NCI-H2196 (cell line): ENCODE measurements around the gene ACOXL.
"Not testable (repeated sequence)": the region's sequence is repeated elsewhere in the genome, so short reads cannot be mapped to it uniquely, and the experiment has no call there.

Experiments
- DNase-seq: peaks from one replicate; lab custom pipeline; 2025; ENCODE audit not compliant: unreplicated experiment; lab: John Stamatoyannopoulos, UW

The ACOXL gene

DNA sequence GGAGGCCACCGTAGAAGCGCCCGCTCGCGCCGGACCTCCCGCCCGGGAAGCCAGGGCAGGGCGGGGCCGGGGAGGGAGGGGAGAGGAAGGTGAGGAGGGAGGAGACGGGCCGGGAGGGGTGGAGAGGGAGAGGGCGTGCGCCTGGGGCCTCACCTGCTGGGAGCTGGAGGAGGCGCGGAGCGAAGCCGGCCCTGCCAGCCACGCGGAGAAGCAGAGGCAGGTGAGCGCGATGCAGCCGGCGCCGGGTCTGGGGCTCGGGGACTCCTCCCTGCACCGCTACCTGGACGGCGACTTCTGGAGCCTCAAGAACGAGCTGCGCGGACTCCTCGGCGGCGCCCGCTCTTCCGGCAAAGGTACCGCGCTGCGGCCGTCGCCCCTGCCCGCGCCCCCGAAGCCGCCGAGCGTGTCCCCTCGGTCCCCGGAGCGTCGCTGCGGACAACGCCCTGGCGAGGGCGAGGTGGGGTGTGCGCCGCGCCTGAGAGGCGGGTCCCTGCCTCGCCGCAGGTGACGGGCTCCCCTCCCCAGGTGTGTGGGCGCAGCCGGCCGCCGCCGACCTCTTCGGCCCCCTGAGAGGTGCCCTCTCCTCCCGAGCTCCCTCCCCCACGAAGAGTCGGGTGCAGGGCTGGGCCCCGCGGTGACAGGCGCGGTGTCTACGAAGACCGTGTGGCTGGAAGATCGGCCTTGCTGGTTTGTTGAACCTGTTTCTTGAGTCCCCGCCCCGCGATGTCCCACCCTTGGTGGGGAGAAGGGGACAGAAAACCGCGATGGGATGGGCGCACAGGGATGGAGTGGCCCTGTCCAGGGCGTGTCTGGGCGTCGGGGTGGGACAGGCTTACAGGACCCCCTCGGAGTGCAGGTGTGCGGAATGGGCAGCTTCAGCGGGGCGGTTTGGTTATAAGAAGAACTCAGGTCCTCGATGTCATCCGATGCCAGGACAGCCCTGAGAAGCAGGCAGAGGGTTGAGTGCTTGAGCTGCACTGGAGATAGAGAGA, at the start of gene ACOXL:
ACOXL (plus strand) TSS at position 152 of the 992 bp plus-strand sequence. CDS start 35,817 bp downstream, outside the sequence.
- DNase-seq, result peak; percentile 34

DNA sequence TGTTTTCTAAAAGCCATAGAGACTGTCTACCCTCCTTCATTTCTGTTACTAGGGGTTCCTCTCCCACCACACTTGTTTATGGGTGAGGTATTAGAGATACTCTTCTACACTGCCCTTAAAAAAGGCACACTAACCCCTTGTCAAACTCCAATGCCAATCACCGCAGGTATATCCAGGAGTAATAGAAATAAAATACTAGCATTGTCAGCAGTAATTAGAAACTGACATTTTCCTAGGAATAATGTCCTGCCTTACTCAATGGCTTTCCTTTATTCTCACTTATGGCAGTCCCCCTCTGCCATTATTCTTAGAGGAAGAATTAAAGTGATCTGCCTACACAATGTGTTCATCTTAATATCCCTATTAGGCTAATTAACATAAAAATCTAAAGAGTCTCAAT, 49.5 kb upstream of the ACOXL start:
- DNase-seq, result no peak

DNA sequence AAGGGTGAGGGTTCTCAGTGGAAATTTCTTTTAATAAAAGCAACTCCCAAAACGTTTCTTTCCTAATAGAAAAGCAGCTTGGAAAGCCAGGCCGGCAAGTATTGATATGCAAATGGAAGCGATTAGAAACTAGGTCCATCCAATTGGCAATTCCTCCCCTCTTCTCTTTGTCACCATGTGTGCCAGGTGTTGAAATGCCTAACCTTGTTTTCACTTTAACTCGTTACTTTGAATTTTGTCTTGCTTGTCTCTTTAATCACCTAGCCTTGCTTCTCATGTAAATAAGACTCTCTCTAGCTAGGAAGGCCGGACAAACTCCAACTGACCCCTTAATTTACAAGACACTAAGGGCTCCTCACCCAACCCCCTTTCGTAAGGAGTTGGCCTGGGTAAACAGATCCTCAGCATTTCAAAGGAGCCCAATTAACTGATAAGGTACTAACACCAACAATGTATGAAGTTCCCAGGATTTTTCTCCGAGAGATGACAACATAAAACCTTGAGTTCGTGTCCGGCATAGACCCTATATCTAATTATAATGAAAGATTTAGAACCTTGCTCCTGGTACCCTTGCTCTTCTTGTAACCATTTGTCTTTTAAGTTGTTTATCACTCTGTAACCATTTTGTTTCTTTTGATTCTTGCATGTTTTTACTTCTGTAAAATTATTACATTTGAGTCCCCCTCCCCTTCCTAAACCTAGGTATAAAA, 44.4 kb upstream of the ACOXL start:
- DNase-seq, result not testable (repeated sequence)

DNA sequence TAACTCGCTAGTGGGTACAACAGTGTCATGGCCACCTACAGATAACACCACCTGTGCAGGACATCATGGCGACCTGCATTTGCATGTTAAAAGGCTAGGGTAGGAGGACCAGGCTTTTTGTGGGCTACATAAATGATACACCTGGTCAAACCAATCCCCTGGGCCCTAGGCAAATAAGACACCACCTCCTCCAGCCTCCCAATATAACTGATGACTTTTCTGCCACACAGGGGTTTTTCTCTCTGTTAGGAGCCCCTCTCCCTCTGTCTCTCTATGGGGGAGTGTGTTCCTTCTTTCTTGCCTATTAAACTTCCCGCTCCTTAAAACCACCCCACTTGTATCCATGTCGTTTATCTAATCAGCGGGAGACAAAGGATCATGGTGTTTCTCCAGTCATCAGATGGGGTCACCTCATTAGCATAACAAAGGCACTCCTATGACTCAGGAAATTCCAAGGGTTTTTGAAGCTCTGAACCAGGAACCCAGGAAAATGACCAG, 43.7 kb upstream of the ACOXL start:
- DNase-seq, result no peak

DNA sequence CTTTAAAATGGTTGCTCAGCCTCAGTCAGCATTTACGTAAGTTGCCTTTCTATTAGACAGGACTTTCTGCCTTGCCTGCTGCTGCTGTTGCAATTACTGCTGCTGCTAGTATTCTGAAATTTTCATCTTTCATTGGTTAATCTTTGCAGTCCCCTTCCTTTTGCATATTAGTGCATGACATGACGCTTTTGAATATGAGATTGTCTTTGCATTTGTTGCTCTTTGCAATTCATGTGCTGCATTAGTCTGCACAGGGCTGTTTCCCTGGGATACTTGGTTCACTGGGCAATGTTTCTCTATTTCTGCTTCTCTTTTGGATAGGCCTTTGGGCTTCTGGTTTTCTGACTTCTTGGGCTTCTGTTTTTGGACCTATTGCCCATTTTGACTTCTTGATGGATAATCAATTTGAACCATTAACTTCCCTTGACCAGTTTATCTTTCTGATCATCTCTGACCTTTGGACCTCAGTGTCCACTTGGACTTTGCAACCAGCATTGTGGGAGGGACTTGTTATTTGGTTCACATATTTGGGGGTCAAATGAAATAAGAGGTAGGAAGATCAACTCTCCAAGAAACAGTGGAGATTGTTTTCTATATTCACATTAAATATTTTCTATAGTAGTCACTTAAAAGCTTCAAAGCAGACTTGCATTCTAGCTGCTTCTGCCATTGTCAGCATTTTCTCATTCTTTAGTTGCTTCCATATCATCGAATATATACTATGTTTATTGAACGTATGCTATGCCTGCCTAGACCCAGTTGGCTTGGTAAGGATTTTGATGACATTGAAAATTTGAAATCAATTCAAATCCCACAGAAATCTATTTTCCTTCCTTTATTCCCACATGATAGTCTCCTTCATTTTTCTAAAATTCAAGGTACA, 42.0 kb upstream of the ACOXL start:
- no peak for DNase-seq

DNA sequence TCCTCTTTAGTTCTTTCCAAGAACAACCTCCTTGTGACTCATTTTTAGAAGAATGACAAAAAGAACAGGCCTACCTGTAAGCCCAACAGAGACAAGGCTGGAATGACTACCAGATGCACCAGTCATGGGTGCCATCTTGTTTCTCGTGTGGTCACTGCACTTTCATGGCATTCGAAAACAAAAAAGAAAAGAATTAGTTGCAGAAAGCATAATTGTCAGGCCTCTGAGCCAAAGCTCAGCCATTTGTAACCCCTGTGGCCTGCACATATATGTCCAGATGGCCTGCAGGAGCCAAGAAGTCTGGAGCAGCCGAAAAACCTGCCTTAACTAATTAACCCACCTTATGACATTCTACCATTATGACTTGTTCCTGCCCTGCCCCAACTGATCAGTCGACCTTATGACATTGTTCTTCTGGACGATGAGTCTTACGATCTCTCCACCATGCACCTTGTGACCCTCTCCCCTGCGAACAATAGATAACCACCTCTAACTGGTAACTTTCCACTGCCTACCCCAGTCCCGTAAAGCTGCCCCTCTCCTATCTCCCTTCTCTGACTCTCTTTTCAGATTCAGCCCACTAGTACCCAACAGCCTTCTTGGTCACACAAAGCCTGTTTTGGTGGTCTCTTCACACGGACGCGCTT, 40.6 kb upstream of the ACOXL start:
- no peak for DNase-seq

DNA sequence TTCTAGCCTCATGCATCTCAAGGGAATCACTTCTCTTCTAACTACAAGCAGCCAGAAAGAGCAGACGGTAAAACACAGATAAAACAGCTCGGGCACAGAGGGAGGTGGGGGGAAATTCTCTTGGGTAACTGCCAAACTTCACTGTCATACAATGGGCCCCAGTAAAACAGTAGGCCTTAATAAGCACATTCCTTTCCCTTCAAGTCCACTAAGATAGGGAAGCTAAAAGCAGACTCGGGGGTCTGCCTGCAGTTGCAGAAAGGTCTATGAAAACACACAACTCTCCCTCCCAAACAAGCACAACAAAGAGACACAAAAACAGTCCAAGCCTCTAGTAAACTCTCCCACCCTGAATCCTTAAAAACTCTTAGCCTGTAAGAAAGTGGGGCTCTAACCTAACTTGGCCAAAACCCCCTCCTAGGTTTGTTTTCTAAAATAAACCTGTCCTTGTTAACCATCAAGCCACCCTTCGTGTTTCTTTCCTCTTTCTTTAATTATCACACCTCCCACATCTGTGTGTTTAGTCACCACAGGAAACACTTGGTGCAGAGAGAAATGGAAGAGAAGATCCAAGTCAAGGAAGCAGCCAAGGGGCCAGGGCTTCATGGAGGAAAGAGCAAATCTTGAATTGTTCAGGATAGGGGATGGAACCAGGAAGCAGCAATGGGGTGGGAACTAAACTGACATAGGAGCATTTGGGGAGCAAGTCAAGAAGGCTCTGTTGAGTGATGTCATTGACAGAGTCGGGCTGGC, 37.1 kb upstream of the ACOXL start:
- not testable (repeated sequence) for DNase-seq

DNA sequence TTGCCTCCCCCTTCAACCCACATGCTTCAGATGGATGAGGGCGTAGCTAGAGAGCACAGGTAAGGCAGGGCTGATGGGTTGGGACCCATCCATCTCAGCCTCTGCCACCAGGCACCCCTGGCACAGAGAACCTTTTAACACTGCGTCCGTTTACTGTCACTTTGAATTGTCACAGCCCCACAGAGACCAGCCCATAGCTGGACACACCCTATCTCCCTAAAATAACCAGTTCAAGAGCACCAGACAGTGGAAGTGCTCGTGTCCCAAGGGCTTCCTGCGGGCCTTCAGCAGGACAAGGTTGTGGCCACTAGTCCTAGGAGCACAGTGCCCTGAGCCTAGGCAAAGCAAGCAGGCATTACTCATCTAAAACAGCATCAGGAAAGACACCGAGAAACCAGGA, 34.1 kb upstream of the ACOXL start:
- DNase-seq, result not testable (repeated sequence)

DNA sequence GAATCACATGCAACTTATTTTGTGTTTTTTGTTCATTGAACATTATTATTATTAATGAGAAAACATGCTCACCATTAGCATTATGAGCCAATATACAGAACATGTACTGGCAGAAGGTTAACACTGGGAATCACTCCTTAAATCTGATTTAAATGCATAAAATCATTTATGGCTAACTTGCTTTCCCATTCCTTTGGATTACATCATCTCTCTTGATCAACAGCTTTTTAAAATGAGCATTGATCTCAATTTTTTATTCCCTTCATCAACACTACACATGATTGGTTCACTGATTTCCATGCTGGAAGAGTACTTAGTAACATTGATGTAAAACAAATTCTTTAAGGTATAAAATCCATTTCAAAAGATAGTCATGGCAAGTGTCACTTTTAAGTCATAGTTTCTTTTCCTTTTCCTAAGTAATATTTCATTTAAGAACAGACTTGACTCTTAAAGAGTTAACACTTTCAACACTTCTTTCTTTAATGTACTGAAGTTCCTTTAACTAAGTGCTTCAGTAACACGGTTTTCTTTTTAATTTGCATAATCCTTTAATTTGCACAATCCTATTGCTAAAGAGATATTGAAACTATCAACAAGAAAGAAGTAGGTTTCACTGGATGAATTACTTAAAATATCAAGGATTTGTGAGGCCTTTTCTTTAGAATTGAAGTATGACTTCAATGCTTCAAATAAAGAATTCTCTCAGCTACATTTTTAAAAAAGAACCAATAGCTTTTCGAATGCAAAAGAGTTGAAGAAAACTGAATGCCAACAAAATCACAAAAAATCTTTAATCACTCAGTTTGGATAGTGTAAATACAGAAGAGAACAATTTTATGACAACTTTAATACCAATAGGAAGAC, 29.6 kb upstream of the ACOXL start:
- DNase-seq, result no peak

DNA sequence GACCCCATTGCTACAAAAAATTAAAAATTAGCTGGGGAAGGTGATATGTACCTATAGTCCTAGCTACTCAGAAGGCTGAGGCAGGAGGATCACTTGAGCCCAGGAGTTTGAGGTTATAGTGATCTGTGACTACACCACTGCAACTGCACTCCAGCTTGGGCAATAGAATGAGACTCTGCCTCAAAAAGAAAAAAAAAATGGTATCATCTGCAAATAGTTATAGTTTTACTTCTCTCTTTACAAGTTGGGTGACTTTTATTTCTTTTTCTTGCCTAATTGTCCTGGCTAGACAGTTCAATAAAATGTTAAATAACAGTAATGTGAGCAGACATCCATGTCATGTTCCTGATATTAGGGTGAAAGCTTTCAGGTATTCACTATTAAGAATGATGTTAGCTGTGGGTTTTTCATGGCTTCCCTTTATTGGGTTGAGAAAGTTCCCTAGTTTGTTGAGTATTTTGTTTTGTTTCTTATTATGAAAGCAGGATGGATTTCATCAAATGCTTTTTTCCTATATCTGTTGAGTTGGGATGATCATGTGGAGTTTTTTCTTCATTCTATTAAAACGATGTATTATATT, 24.9 kb upstream of the ACOXL start:
- no peak for DNase-seq

DNA sequence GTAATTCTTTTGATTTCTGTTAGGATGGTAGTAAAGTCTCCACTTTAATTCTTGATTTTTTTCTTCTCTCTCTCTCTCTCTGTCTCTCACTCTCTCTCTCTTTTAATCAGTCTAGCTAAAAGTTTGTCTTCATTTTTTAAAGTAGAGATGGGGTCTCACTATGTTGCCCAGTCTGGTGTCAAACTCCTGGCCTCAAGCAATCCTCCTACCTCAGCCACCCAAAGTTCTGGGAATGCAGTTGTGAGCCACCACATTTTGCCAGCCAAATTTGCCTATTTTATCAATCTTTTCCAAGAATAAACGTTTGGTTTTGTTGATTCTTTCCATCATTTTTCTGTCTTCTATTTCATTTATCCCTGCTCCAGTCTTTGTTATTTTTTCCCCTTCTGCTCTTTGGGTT, 23.9 kb upstream of the ACOXL start:
- no peak for DNase-seq

DNA sequence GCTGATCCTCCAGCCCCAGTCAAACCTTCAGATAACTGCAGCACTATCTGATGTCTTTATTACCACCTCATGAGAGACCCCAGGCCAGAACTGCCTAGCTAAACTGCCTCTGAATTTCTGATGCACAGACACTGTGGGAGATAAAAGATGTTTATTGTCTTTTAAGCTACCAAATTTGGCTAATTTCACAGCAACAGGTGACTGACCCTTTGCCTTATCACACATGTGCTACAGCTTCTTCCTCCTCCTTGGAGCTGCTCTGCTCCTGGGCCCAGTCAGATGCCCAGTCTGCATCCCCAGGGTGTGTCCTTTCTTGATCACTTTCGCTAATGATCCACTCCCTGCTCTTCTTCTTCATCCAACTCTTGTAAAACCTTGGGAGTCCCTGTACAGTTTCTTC, 19.6 kb upstream of the ACOXL start:
- no peak for DNase-seq

DNA sequence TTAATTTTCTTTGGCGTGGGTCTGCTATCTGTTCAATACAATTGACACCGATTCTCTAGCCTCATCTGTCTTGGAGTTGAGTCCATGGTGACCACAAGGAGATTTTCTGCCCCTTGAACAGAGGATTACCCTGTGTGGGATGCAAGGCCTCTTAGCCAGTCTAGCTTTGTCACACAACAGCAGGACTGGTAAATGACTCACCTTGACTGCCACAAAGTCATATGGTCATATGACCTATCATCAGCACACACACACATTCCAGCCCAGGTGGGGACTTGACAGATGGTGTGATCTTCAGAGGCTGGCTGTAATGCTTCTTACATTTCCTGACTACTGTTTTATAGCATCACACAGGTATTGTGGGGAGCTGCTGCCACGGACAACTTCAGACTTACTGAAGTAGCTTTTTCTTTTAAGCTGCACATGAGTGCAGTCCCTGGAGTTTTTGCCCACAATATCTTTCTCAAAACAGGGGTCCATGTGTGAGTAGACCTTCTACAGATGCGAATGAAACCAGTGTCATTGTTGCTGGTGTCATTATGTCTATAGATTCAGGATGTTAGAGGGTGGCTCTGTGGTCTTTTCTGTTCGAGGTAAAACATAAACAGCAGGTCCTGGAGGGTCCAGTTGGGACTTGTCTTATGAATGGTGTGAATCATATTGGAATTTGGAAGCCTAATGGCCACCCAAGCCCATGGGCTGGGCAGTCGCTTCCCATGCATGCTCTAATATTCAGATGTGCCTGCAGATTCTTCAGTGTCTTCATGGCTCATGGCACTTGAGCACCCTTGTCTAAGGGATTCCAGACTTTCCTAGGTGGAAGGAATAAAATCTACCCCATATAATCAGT, 18.6 kb upstream of the ACOXL start:
- no peak for DNase-seq

DNA sequence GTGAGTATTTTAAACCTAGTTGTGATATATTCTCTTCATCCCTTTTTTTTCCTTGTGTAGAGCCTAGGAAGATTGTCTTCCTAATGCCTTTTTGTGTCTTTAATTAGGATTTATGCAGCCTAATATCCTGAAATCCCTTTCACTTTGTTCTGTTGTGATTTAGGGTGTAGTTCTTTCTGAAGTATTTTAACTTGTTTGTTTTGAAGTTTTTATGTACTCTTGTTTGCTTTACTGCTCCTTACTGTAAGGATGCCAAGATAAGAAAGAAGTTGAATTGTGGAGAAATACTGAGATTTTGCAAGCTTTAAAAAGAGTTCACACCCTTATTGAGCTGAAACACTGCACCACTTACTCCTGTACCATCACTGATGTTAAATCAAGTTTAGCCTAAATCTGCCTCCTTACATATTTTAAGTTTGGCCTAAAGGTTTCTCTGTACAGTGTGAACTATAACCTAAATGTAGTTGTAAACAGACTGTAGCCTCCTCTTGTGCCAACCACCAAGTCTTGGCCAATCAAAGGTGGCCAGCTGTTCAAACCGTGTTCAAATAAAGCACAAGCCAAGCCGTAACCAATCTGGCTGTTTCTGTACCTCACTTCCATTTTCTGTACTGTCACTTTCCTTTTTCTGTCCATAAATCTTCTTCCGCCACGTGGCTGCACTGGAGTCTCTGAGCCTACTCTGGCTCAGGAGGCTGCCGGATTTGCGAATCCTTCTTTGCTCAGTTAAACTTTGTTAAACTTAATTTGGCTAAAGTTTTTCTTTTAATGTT, 17.7 kb upstream of the ACOXL start:
- no peak for DNase-seq

DNA sequence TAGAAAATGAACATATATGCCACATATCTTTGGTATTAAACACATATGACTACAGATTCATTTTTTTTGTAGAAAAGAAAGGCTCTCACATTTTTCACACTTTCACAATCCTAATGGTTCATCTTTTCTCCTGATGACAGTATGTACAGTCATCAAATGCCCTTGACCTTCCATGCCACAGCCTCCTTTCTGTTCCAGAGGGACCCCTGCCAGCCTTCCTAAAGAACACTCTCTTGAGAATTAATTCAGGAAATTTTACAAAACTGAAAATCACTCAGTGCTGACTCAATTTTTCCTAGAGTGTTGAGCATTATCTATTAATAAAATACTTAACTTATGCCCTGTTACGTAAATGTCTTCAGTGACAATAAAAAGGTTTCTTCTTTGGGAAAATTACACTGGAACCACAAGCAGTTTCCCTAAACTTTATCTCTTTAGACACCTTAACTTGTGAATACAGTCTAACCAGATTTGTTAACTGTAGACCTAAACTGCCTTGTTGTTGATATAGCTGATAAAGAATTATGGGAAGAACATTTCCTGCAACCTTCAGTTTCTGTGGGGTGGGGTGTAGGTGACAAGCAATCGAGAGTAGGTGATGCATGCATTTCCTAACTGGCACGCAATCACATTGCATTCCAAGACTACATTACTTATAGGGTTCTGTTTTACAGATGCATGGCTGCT, 15.3 kb upstream of the ACOXL start:
- DNase-seq, result no peak

DNA sequence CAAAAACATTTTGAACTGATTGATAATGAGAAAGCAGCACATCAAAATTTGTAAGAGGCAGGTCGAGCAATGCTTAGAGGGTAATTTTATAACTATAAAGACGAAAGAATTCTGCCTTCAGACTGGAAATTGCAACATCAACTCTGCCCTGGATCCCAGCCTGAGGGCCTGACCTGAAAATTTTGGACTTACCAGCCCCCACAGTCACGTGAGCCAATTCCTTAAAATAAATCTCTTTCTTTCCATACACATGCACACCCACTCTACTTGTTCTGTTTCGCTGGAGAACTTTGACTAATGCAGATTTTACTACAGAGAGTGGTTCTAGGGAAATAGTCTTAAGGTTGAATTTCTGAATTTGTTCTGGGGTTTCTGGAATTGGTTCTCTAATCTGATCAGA, 14.6 kb upstream of the ACOXL start:
- no peak for DNase-seq
